Activated naive CD4-positive, alpha-beta T cell treated with anti-CD3 and anti-CD28 coated beads, Interleukin-2, amount 50 U/mL, for 16 hours (primary cell): ENCODE data around the gene EPN2.

Experiments
- DNase-seq: peaks from one replicate; pipeline ENCODE4 v3.0.0-alpha.2; 2020

The EPN2 gene

DNA sequence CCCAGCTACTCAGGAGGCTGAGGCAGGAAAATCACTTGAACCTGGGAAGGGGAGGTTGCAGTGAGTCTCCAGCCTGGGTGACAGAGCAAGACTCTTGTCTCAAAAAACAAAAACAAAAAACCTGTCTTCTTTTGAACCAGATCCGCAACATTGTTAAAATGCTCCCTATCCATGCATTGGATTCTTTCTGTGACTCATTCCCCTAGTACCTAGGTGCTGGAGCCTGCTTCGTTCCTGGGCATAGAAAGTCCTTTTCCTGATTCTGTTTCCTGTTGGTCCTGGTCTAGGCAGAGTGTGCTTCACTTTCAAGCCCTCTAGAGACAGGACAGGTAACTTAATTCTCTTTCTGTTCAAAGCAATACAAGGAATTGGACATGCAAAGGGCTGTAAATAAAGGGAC, 5.2 kb downstream of the EPN2 start:
- DNase-seq, result no peak

DNA sequence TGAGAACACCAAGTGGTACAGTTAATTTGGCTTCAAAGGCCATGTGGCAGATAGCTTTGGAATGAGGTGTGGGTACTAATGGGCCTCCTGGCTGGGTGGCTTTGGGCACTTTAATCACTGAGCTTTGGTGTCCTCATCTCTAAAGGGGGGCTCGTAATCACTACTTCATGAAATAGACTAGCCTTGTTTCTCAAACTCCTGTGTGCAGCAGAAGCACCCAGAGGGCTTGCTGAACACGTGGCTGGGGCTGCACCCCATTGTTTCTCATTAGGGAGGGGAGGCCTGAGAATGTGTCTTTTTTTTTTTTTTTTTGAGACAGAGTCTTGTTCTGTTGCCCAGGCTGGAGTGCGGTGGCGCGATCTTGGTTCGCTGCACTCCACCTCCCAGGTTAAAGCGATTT, 5.8 kb downstream of the EPN2 start:
- DNase-seq, result no peak

DNA sequence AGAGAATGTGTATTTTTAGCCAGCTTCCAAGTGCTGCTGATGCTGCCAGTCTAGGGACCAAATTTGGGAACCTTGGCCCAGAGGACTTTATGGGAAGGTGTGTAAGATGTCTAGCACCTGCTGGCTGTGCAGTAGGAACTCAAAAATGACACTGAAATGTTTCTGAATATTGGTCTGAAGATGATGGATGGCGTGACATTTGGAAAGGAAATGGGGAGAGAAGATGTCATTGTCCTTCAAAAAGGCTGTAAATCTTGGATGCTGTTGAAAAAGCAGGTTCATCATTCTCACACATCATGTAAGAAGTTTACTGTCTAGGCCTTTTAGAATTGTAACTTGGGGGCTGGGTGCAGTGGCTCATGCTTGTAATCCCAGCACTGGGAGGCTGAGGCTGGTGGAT, 6.7 kb downstream of the EPN2 start:
- DNase-seq, result no peak

DNA sequence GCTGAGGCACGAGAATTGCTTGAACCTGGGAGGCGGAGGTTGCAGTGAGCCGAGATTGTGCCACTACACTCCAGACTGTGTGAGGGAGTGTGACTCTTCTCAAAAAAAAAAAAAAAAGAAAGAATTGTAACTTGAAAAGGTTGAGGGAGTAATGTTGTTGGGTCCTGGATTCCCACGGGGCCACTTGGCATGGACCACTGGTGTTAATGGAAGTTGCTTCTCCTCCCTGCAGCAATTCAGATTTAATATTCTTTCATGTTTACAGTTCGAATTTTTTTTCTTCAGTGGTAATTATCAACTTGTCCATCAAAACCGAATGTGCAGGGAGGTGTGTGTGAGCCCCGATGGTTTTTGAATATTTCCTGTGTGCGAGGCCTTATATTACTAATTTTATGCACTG, 7.2 kb downstream of the EPN2 start:
- DNase-seq, result no peak

DNA sequence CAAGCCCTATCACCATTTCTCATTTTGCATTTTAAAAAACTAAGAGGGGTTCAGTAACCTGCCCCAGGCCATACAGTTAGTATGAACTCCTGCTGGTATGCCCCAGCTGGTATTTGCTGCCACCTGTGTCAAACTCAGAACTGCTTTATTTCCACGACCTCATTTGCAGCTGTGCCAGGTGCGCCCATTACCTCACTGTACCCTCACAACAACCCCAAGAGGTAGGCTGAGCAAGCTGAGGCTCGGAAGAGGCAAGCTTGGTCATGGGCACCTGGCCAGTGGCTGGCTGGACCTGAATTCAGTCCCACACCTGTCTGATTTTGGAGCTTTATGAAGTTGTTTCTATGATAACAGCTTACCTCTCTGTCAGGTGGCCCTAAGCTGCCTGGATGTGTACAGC, 7.6 kb downstream of the EPN2 start:
- DNase-seq, result no peak

DNA sequence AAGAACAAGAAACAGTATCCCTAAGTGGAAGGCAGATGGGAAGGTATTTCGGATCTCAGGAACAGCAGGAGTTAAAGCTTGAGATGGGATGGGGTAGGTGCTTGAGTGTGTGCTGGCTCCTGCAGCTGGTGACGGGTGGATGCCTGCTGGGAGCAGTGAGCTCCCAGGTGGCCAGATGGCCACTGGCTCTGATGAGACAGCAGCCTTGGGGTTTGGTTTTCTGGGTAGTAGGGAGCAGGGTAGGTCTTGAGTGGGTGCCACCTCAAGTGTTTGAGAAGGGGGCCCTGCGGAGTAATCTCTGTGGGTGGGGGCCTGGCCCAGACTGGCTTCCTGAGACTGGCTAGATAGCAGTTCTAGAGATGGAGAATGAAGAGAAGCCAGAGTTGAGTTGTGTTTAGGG, 10.3 kb downstream of the EPN2 start:
- DNase-seq, result no peak

DNA sequence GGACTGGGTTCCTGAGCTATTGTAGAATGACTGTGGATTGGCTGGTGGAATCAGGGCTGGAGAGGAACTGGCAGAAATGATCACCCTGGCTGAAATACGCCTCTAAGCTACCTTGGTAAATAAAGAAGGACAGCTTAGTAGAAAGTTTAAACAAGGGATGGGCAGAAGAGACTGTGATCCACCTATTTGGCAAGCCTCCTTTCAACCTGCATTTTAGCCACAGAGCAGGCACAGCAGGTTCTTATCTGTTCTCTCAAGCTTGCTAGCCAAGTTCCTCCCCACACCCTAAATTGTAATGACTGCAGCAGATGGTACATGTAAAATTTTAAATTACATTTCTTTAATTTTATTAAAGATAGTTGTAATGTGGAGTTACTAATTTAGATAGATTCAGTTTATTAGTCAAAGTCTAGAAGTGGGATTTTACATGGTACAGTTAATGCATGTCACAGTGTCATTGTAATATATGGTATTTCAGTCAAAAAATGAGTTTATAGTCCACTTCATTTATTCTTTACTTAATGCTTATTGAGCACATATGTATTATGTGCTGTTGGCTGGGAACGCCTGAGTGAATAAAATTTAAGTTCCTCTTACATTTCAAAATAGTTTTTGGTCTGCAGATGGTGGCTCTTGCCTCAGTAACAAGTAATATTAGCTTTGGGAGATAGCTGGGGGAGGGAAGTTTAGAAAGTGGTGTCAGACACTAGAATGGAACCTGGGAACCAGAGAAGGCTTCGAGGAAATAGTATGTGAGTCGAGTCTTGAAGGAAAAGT, 11.2 kb downstream of the EPN2 start:
- DNase-seq, result no peak

DNA sequence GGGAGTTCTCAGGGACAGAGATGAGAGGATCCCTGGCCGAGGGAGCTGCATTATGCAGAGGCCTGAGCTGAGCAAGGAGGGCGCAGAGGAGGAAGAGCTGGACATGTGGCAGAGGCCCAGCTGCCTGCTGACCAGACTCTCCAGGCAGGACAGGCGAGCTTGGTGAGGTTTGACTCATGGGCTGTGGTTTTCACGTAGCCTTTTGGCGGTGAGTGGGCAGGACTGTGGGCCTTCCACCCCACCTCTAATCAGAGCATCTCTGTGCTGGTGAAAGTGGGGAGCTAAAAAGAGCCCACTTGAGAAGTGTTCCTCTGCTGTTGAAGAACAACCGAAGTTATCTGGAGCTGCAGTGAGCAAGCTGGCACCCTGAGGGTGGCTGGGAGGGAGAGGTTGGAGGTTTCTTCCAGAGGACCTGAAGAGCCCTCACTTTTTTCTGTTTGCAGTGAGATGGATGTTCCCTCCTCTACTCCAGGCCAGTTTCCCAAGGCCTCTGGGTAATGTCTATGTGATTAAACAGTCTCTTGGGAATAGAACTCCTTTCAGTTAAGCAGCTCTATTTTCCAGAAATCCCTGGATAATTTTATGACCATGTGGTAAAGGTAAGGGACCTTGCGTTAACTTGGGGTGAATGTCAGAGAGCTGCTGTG, 11.9 kb downstream of the EPN2 start:
- DNase-seq, result no peak

DNA sequence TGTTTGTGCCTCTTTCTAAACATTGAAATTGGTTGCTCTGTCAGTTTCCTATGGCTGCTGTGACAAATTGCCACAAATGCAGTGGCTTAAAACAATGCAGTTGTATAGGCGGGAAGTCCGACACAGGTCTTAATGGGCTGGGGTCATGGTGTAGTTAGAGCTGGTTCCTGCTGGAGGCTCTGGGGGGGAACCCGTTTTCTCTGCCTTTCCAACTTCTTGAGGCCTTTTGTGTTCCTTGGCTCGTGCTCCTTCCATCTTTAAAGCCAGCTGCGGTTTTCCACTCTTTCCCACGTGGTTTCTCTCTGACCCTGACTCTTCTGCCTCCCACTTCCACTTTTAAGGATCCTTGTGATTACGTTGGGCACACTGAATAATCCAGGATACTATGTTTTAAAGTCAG, 12.5 kb downstream of the EPN2 start:
- DNase-seq, result no peak

DNA sequence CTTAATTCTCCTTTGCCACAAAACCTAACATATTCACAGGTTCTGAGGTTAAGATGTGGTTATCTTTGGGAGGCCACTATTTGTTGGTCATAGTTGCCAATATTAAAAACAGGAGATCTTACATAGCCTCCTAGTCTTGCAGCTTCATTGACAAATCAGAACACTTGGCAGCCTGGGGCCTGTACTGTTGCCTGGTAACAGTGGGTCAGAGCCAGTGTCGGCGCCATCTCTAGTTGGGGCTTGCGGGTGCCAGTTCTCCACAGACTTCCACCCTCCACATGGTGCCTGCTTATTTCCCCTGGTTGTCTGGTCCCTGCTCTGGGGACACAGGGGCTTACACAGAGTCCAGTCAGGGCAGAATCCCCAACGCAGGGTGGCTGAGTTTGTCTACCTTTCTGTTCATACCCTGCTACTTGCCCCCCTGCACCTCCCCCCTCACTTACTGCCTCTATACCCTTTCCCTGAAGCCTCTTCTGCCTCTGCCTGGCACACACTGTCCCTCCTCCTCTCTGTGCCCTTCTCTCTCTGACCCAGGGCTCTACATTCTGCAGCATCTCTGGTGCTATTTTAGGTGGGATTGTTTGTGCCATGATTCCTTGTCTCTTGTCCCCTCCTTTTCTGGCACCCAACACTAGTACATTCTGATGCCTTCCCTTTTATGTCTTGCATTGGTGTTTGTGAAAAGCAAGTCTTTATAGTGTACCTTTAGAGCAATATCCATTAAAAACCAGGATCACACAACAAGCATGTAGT, 13.4 kb downstream of the EPN2 start:
- DNase-seq, result no peak

DNA sequence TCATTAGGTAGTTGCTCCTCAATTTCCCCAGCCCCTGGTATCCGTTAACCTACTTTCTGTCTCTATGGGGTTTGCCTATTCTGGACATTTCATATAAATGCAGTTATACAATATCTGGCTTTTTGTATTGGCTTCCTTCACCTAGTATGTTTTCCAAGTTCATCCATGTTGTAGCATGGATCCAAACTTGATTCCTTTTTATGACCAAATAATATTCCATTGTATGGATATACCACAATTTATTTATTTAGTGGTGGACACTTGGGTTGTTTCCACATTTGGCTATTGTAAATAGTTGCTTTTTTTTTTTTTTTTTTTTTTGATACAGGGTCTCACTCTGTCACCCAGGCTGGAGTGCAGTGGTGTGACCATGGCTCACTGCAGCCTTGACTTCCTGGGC, 15.9 kb downstream of the EPN2 start:
- no peak for DNase-seq

DNA sequence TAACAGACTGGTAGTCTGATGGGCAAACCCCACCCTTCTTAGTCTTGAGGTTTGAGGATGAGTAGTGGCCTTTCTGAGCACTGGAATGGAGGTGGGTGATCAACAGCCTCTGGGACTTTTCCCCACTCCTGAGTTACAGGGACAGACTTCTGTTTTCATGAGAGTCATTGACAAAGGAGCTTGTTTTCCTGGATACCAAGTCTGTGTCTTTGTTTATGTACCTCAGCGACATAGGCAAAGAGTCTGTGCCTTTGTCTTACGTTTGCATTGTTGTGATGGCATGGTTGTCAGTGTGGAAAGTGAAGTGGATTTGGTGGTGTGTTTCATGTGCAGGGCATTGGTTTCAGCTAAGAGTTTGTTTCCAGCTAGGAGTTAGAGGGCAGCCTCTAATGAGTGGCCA, 17.5 kb downstream of the EPN2 start:
- DNase-seq, result no peak

DNA sequence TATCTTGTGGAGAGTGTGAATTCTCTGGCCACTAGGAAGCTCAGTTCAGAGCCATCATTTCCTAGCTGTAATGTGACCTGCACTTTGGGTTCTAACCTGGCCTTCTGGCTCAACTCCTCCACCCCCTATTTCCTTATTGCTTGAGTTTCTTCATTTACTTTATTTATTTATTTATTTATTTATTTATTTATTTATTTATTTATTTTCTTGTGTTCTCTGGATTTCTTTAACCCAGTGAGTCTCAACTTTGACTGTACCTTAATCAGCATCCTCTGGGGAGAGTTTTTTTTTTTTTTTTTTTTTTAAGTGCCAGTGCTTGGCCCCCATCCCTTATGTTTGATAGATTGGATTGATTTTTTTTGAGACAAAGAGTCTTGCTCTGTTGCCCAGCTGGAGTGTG, 18.1 kb downstream of the EPN2 start:
- no peak for DNase-seq

DNA sequence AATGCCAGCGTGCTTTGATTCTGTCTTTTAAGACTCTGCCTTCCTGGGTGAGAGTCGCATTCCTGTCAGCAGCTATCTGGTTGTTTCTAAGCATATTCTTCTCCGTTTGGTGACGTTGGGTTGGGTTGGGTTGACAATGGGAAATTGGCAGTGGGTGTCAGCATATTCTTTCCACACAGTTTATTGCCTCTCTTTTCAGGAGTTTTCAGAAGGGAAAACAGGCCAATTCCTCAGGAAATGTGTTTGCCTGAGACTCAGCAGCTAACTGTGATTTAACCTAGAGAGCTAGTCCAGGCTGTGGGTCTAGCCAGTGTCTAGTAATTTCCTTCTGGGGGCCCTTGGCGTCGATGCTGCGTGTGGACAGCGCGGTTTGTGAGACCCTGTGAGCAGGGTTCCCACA, 21.2 kb downstream of the EPN2 start:
- no peak for DNase-seq

DNA sequence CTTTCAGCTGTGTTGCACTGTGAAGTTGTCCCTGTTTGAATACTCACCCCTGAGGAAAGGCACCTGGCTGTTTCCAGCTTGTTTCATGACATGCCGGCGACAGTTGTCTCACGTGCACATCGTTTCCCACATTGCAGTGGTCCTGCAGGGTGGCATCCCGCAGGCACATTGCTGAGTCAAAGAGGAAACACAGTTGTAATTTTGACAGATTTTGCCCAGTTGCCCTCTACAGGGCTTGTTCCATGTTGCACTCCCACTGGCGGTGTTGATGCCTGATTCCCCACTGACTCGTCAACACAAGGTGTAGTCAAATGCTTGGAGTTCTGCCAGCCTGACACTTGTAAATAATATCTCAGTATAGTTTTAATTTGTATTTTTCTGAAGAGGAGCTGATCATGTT, 23.8 kb downstream of the EPN2 start:
- no peak for DNase-seq

DNA sequence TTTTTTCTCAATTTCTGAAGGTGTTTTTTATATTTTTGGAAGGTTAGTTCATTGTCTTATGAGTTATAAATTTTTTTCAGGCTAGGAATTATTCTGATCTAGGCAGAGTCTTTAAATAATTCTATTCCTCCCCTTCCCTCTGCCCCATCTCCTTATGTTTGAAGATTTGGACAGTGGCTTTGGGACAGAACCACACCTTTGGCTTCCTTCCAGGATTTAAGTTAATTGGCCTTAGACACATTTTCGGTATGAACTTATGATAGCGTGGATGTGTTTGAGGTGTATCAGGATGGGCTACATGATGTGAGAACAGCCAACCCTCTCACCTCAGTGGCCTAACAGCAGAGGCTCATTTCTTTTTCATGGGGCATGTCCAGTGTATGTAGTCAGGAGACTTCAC, 24.3 kb downstream of the EPN2 start:
- DNase-seq, result no peak

DNA sequence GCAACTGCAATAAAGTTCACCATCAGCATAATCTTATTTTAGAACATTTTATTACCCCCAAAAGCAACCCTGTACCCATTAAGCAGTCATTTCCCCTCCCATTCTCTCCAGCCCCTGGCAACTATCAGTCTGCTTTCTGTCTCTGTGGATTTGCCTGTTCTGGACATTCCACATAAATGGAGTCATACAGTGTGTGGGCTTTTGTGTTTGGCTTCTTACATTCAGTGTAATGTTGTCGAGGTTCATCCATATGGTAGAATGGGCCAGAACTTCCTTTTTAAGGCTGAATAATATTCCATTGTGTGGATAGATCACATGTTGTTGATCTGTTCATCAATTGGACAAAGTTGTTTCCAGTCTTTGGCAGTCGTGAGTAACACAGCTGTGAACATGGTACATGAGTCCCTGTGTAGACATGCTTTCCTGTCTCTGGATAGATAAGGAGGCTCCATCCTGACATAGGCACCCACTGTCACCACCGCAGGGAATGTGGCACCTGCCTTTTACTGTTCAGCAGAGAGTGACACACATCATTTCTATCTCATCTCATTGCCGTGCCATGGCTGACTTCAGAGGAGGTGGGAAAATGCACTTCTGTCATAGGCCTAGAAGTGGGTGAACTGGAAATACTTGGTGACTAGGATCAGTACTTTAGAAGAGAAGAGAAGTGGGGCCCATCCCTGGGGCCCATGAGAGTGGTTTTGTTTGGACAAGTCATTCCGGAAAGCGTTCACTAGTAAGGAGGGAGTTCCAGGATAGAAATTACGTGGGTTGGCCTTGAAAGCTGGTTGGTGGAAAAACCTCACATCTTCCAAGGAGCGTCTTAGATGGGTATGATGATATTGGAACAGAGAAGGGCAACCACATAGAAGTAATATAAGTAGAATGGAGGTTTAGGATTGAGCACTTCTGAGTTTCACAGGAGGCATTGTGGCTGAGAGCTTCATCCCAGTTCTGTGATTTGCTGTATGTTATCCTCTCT, 25.8 kb downstream of the EPN2 start:
- no peak for DNase-seq

DNA sequence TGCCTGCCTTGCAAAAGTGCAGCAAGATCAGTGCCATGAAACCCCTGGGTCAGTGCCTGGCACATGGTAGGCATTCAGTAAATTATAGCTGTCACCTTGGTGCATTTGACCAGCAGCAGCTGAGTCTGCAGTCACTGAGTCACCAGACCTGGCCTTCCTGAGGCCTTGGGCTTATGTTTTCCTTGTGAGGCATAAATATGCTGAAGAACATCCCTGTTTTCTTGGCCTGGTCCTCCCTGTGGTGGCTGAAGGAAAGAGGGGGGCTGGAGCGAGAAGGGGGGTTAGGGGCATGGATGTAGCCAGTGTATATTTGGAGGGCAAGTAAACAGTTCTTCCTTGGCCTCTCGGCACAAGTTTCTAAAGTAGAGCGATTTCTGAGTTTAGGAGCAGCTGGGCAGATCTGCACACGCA, 26.5 kb downstream of the EPN2 start:
- no peak for DNase-seq

DNA sequence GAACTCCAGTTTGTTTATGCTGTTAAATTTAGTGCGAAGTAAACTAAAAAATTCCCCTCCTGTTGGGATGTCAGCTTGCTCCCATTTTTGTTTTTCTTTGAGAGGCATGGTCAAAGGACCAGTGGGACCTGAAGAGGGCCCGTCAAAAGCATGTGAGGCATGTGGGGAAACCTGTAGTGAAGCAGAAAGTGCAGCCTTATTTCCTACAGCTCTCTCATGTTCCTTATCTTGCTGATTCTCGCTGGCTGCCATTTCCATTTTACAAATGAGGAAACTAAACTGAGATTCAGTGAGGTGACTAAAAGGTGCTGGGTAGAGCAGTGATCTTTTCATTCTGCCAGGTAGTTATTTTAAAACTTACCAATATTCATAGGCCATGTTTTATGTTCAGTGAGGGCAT, 27.1 kb downstream of the EPN2 start:
- no peak for DNase-seq

DNA sequence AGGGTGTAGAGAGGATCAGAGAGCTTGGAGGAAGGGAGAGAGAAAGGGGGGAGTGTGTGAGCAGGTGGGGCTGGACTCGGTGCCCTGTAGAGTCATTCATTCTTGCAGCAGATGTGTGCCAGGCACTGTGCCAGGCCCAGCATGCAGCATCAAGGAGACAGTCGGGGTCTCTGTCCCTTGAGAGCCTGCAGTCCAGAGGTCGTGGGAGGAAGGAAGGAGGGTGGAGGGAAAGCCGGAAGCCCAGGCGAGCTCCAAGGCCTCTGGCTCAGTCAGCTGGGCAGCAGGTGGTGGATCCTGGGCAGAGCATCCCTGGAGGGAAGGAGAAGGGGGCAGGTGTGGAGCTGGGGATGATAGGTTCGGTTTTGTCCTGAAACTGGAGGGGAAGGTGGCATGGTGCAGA, 27.5 kb downstream of the EPN2 start:
- no peak for DNase-seq

DNA sequence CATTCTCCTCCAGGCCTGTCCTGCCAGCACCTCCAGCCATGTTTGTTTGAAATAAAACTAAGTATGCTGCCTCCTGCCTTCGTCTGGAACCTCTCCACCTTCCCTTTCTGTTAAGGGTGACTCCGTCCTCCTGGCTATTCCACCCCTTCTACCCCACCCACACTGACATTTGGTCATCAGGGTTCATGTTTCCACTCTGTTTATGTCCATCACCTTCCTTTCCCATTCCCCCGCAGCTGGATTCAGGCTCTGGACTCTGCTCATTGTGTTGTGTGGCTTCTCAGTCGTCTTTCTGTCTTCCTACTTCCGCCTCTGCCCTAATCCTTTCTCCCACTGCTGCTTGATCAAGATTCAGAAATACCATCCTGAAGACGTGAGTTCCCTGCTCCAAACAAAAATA, 28.6 kb downstream of the EPN2 start:
- no peak for DNase-seq

DNA sequence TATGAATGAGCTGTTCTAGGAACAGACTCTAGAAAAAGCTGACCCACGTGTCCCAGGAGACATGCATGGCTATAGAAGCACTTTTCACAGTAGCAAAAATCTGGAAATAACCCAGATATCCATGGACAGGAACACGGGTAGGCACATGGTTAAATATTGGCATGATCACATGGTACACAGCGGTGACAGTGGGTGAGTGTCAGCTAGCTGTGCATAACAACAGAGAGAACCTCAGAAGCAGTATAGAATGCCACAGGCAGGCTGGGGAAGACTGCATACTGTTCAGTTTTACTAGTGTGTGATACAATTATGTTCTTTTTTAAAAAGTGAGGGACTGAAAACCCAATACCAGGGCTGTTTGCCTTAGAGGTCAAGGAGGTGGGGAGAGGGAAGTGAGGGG, 31.4 kb downstream of the EPN2 start:
- no peak for DNase-seq

DNA sequence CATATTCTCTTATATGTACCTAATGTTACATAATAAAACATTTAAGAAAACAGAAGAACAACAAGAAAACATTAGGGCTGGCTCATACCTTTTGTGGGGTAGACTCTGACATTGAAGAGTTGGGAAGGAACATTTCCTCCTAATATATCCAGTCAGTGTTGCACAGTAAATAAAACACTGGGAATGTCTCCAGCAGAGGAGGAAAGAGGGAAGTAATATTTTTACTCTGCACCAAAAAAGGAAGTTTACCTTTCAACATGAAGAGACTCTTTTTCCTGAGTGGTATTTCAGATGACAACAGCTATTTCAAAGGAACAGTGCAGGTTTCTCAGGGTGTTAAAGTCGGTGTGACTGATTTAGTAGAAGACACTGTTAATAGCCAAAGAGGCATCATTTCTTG, 31.9 kb downstream of the EPN2 start:
- no peak for DNase-seq
